HepG2 (cell line): ENCODE measurements around the gene TMUB1. TPM values are rescaled to one million over a fixed set of nuclear protein-coding genes. Genes with fewer than 3 reads are reported as not detected.

Experiments
- ARNT ChIP-seq: fragments of 450-650 bp; IDR thresholded peaks from 2 replicates; pipeline ENCODE4 v1.6.1; 2017
- ATM ChIP-seq: fragments of 450-650 bp; IDR thresholded peaks from 2 replicates; pipeline ENCODE4 v1.7.1; 2017; ENCODE audit warnings: mild to moderate bottlenecking, borderline replicate concordance
- ESRRA ChIP-seq: sonication (generic); formaldehyde crosslinking; IDR thresholded peaks from 2 replicates; pipeline ENCODE4 v1.5.1; 2020; ENCODE audit warnings: mild to moderate bottlenecking, low read depth, missing genetic modification reagents
- MXI1 ChIP-seq: IDR thresholded peaks from 3 replicates; pipeline ENCODE4 v1.6.1; 2012; ENCODE audit warnings: low read depth, low read length, inconsistent platforms, borderline replicate concordance
- NAIF1 ChIP-seq: sonication (generic); formaldehyde crosslinking; IDR thresholded peaks from 2 replicates; pipeline ENCODE4 v1.5.0; 2020; ENCODE audit warnings: mild to moderate bottlenecking, missing genetic modification reagents, borderline replicate concordance
- NR0B2 ChIP-seq: sonication (generic); formaldehyde crosslinking; IDR thresholded peaks from 2 replicates; pipeline ENCODE4 v1.4.0; 2020; ENCODE audit warnings: mild to moderate bottlenecking, missing genetic modification reagents
- NR2C2 ChIP-seq: sonication (generic); formaldehyde crosslinking; IDR thresholded peaks from 2 replicates; pipeline ENCODE4 v1.4.0; 2020; ENCODE audit warnings: missing genetic modification reagents, mild to moderate bottlenecking, moderate library complexity, borderline replicate concordance
- PPARG ChIP-seq: conservative IDR thresholded peaks from 2 replicates; pipeline ENCODE4 v1.6.1; 2016; ENCODE audit warnings: missing biosample characterization, missing genetic modification reagents
- RNF2 ChIP-seq: fragments of 450-650 bp; conservative IDR thresholded peaks from 2 replicates; pipeline ENCODE4 v1.6.1; 2016; ENCODE audit warnings: low read depth
- SMARCE1 ChIP-seq: fragments of 450-650 bp; IDR thresholded peaks from 2 replicates; pipeline ENCODE4 v1.6.1; 2017; ENCODE audit warnings: borderline replicate concordance
- TAF15 ChIP-seq: fragments of 200-400 bp; formaldehyde crosslinking; IDR thresholded peaks from one replicate; pipeline ENCODE4 v1.6.1; 2018; ENCODE audit warnings: mild to moderate bottlenecking, low read depth, low read length; ENCODE audit not compliant: poor library complexity, severe bottlenecking
- TEAD2 ChIP-seq: sonication (generic); formaldehyde crosslinking; IDR thresholded peaks from 2 replicates; pipeline ENCODE4 v1.9.0; 2021; ENCODE audit warnings: missing genetic modification reagents
- TEAD3 ChIP-seq: optimal IDR thresholded peaks from 2 replicates; pipeline ENCODE3; 2016; ENCODE audit warnings: borderline replicate concordance
- ZBTB37 ChIP-seq: sonication (generic); formaldehyde crosslinking; IDR thresholded peaks from 2 replicates; pipeline ENCODE4 v1.4.0; 2020; ENCODE audit warnings: mild to moderate bottlenecking, missing genetic modification reagents
- ZFP1 ChIP-seq: IDR thresholded peaks from 2 replicates; pipeline ENCODE4 v1.6.1; 2016
- ZGPAT ChIP-seq: IDR thresholded peaks from 2 replicates; pipeline ENCODE4 v1.6.1; 2016; ENCODE audit warnings: mild to moderate bottlenecking
- ZNF430 ChIP-seq: sonication (generic); formaldehyde crosslinking; IDR thresholded peaks from 2 replicates; pipeline ENCODE4 v1.9.0; 2021; ENCODE audit warnings: mild to moderate bottlenecking, missing genetic modification reagents
- ZNF660 ChIP-seq: sonication (generic); formaldehyde crosslinking; IDR thresholded peaks from 2 replicates; pipeline ENCODE4 v1.5.1; 2020; ENCODE audit warnings: mild to moderate bottlenecking, low read depth, missing genetic modification reagents, borderline replicate concordance
- ZNF761 ChIP-seq: sonication (generic); formaldehyde crosslinking; conservative IDR thresholded peaks from 2 replicates; pipeline ENCODE4 v1.4.0; 2020; ENCODE audit warnings: mild to moderate bottlenecking, missing genetic modification reagents
- ZNF773 ChIP-seq: sonication (generic); formaldehyde crosslinking; IDR thresholded peaks from 2 replicates; pipeline ENCODE4 v1.4.0; 2020; ENCODE audit warnings: missing genetic modification reagents, borderline replicate concordance
- polyA plus RNA-seq, 8 experiments: library from polyadenylated mRNA; depleted of rRNA in 3 of 8; stranded (reverse) in 7 of 8; unstranded in 1 of 8; fragments of >200 nt; fragmentation: Illumina TruSeq in 4 of 8; extraction: Trizol in 4 of 8; gene quantifications; 2 replicates each; pipeline versions ENCODE4 v1.2.1 to v1.2.3, GENCODE V29; 2011 to 2016; ENCODE audit warnings: low read depth in 4 of 8, missing spikeins in 1 of 8, mixed read lengths in 1 of 8; ENCODE audit not compliant: insufficient read depth in 1 of 8
- total RNA-seq, 5 experiments: library from RNA; depleted of rRNA; stranded (reverse); fragments of >200 nt; fragmentation: Illumina TruSeq; extraction: Trizol; gene quantifications; 2 replicates each; pipeline ENCODE4 v1.2.3, GENCODE V29; 2016; ENCODE audit warnings: low read depth in 1 of 5
- TF ChIP-seq, protein P1 (sequence below): sonication (generic); formaldehyde crosslinking; IDR thresholded peaks from 2 replicates; pipeline ENCODE4 v1.5.0; 2020; ENCODE audit warnings: mild to moderate bottlenecking, low read depth, missing genetic modification reagents, borderline replicate concordance
- TF ChIP-seq, protein P2 (sequence below): IDR thresholded peaks from 2 replicates; pipeline ENCODE4 v1.6.1; 2016; ENCODE audit warnings: missing compliant biosample characterization, missing genetic modification reagents, borderline replicate concordance
- TF ChIP-seq, protein P3 (sequence below): fragments of 450-650 bp; IDR thresholded peaks from 2 replicates; pipeline ENCODE4 v1.6.1; 2017; ENCODE audit warnings: mild to moderate bottlenecking

TMUB1 gene
- total and polyA plus RNA-seq, 2 of the 13 experiments (the other 11 are each of a cell fraction or from before 2014, with no cell fraction given): 44.8 to 51.6 TPM

- TF ChIP-seq ZNF773 (CRISPR knock-in tag) (0 out of 2 replicates have a peak, but pooled peaks have one; percentile 13), PPARG (CRISPR knock-in tag) (peak; percentile 31; the same call in 1 of the 2 replicates), ZNF430 (peak; percentile 12; the same call in 1 of the 2 replicates), NR2C2 (CRISPR knock-in tag) (peak; percentile 66), ZNF761 (peak; percentile 37; the same call in 1 of the 2 replicates), ZFP1 (CRISPR knock-in tag) (no peak), NR0B2 (no peak; the same call in 1 of the 2 replicates), ZGPAT (CRISPR knock-in tag) (peak; percentile 79), TAF15 (peak; percentile 31), SMARCE1 (no peak), ESRRA (CRISPR knock-in tag) (peak; percentile 75; the same call in 1 of the 2 replicates), ZBTB37 (CRISPR knock-in tag) (no peak), TEAD2 (CRISPR knock-in tag) (no peak), ATM (no peak), RNF2 (no peak), ARNT (no peak), TEAD3 (CRISPR knock-in tag) (no peak), MXI1 (peak; percentile 83; the same call in 1 of the 3 replicates), NAIF1 (no peak), ZNF660 (CRISPR knock-in tag) (no peak)
- TF ChIP-seq, protein P1, sequence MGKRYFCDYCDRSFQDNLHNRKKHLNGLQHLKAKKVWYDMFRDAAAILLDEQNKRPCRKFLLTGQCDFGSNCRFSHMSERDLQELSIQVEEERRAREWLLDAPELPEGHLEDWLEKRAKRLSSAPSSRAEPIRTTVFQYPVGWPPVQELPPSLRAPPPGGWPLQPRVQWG: no peak
- TF ChIP-seq, protein P2, sequence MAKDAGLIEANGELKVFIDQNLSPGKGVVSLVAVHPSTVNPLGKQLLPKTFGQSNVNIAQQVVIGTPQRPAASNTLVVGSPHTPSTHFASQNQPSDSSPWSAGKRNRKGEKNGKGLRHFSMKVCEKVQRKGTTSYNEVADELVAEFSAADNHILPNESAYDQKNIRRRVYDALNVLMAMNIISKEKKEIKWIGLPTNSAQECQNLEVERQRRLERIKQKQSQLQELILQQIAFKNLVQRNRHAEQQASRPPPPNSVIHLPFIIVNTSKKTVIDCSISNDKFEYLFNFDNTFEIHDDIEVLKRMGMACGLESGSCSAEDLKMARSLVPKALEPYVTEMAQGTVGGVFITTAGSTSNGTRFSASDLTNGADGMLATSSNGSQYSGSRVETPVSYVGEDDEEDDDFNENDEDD (CRISPR knock-in tag): peak; percentile 80; the same call in 1 of the 2 replicates
- TF ChIP-seq, protein P3, sequence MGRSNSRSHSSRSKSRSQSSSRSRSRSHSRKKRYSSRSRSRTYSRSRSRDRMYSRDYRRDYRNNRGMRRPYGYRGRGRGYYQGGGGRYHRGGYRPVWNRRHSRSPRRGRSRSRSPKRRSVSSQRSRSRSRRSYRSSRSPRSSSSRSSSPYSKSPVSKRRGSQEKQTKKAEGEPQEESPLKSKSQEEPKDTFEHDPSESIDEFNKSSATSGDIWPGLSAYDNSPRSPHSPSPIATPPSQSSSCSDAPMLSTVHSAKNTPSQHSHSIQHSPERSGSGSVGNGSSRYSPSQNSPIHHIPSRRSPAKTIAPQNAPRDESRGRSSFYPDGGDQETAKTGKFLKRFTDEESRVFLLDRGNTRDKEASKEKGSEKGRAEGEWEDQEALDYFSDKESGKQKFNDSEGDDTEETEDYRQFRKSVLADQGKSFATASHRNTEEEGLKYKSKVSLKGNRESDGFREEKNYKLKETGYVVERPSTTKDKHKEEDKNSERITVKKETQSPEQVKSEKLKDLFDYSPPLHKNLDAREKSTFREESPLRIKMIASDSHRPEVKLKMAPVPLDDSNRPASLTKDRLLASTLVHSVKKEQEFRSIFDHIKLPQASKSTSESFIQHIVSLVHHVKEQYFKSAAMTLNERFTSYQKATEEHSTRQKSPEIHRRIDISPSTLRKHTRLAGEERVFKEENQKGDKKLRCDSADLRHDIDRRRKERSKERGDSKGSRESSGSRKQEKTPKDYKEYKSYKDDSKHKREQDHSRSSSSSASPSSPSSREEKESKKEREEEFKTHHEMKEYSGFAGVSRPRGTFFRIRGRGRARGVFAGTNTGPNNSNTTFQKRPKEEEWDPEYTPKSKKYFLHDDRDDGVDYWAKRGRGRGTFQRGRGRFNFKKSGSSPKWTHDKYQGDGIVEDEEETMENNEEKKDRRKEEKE: no peak
Measured at GRCh38 chr7:151080522-151081169, 2.6 kb downstream of the TMUB1 start, which contains the start of gene FASTK (continued).
